TTC549 (cell line): Measurements from ENCODE around the gene MDGA2.

ENCODE experiments used
- FAIRE-seq: peaks from 2 replicates; lab custom pipeline; 2012; peaks lifted over from hg19 to GRCh38; lab: Jason Lieb, UNC

The MDGA2 gene

DNA sequence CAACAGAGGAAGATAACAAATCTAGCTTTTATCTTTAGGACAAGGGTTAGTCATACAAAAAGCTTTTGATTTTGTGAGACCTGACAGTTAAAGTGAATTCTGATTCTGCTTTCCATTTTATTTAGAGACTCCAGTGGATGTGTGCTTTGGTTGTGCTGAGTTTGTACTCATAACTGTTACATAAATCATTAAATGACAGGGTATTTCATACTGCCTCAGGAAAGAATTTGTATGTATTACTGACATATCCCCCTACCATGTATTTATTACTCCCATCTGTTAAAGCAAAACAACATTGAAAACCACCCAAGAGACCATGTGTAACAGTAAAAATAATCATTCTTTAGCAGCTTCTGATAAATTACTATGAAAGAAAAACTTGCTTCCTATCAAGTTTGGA lies 780.9 kb downstream of the MDGA2 start:
- no peak for FAIRE-seq

DNA sequence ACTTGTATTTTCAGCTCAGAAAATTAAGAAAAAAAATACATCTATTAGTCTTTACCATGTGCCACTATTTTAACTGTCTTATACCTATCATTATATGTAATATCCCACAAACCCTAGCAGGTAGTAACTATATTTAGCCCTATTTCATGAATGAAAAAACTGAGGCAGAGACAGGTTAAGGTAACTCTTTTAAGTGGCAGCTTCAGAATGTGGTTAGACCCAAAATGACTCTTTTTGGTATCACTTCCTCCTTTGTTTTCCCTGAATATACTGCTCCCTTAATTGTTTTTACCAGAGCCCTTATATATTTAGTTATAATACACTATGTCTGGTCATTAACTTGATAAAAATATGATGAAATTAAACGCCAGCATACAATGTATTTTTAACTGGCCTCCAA lies 788.3 kb downstream of the MDGA2 start:
- no peak for FAIRE-seq

DNA sequence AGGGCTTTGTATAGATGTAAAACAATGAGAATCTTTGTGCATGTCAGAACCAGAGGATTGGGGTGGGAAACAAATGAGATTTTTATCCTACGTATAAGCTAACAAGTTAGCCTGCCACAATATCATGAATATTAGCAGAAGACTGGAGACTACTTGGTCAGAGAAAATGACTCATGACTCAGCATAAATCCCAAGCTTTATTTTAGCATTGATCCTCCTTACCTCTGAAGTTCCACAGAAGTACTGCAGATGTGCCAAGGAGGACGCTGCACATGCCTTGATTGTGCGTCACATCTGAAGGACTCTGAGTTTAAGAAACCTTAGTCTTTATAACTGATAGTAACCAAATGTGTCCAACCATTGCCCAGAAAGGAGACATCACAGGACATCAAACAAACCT lies 789.8 kb downstream of the MDGA2 start:
- no peak for FAIRE-seq

DNA sequence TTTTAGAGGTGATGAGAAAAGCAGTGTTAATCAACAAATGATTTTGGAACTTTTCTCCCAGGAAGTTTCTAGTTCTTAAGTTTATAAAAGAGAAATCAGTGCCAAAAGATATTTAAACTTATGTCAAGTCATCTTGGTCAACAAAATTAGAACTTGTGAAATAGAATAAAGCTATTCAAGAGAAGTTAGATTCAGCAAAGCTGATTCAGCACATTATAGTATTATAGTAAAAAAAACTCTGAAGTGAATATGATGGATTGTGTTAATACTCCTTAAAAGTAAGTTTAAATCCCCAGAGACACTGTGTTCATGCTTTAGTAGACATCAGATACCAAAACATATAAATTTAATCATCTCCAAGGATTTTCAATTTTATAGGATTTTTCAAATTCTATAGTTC lies 813.7 kb downstream of the MDGA2 start:
- FAIRE-seq, result no peak

DNA sequence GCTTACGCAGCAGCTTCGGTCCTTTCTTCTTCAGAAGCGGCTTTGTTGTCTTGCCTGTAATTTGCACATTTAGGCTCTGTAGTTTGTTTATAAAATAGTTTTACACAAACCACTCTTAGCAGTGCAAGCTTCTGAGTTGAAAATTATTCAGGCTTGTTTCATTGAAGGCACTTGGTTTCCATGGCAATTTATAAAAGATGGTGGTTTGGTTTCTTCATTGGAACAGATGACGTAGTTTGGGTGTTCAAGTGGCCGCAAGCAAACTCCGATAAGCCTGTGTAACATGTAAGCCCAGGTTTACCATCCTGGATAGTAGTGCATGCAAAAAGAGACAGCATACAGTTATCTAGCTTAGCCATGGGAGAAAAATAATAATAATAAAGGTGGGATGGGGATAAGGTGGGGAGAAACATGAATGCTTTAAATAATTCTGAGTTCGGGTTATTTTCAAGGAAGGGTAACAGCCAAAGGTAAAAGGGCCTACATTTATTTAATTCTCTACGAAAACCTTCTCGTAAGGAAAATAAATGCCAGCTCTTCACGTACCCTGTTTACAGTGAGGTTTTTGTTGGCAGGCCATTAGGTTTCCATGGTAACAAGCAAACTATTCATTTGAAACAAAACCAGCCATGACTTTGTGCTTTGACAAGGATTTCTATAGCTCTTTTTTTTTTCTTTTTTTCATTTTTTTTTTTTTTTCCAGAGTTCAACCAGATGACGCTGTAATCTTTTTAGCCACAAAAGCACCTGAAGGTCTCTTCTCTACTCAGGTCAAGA lies 834.3 kb downstream of the MDGA2 start:
- no peak for FAIRE-seq

DNA sequence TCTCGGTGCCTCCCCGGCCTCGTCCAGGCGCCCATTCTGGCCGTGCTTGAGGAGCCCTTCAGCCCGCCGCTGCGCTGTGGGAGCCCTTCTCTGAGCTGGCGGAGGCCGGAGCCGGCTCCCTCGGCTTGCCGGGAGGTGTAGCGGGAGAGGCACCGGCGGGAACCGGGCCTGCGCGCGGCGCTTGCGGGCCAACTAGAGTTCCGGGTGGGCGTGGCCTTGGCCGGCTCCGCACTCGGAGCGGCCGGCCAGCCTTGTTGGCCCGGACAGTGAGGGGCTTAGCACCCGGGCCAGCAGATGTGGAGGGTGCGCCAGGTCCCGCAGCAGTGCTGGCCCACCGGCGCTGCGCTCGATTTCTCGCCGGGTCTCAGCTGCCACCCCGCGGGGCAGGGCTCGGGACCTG lies 855.1 kb downstream of the MDGA2 start:
- no peak for FAIRE-seq

DNA sequence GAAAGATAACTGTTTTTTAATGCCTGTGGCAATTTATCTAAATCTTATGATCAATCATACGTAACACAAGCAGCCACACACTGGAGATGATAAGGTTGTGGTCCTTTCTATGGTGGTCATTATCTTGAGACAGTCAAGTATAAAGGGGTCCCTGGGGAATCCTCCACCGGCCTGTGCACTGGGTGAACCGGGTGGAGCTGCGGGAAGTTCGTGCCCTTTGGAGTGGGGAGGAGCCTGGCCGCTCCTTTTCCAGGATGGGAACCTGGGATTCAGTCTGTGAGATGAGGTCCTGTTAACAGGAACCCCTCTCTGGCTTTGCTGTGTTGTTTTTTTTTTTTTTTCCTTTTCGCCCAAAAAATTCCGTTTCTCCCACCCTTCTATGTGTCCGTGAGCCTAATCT lies 856.3 kb downstream of the MDGA2 start:
- FAIRE-seq, result no peak

DNA sequence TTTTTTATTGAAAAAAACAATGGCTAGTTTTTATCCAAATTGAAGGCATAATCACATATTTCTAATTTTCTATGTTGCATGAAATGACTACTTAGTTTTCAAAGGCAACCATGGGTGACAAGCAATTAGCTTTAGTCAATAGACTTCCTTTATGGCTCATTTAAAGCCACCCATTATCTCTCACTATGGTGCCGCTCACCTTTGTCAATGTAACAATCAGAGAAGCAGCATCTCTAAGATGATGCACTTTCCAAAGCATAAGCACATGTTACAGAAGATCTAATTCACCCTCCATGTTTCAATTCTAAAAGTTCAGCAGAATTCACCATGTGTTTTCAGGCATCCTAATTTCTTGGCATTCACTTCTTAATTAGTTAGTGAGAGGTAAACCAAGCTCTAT lies 857.3 kb downstream of the MDGA2 start:
- FAIRE-seq, result no peak

DNA sequence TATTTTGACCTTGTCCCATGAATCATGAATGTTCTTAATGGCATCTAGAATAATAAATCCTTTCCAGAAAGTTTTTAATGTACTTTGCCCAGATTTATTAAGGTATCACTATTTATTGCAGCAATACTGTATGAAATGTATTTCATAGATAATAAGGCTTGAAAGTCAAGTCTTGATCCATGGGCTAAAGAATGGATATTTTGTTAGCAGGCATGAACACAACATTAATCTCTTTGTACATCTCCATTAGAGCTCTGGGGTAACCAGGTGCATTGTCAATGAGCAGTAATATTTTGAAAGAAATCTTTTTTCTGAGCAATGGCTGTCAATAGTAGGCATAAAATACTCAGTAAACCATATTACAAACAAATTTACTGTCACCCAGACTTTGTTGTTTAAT lies 882.3 kb downstream of the MDGA2 start:
- no peak for FAIRE-seq
